ENCODE data around the gene PPFIBP2.

GRCh38 chr11:7514099-7514591, 346 bp downstream of the PPFIBP2 start:
- TF ChIP-seq CTCF (IDR thresholded peaks at IDR 0.05): no peak
- TF ChIP-seq EZH2 (IDR thresholded peaks at IDR 0.05; ENCODE audit: borderline replicate concordance, insufficient read depth, low read depth, low read length, poor library complexity, severe bottlenecking): no peak

All from B cell (primary cell).